GM23338 (cell line): ENCODE measurements around the gene OCA2. TPM values are rescaled to one million over a fixed set of nuclear protein-coding genes. Genes with fewer than 3 reads are reported as not detected.
A peak's percentile ranks its signal among the peaks of the same experiment; 100 is the strongest.

Experiments
- ATAC-seq: fragments of 200-7000 bp; cut with Tn5 transposase; 3 replicates; pipeline ENCODE4 v1.9.1; 2020
- DNase-seq: peaks from one replicate; pipeline ENCODE4 v3.0.0-alpha.2; 2015; ENCODE audit warnings: low spot score
- H2AFZ ChIP-seq: fragments of 200-600 bp; sonication (generic); 2 replicates; pipeline ENCODE4 v1.8.0; 2016; ENCODE audit warnings: antibody characterized with exemption, mild to moderate bottlenecking, moderate library complexity
- H3F3A ChIP-seq: fragments of 200-600 bp; sonication (generic); replicated peaks from 2 replicates; pipeline ENCODE4 v1.8.0; 2017; ENCODE audit warnings: antibody characterized with exemption, mixed run types, low read depth
- H3K27ac ChIP-seq: fragments of 200-600 bp; sonication (generic); 2 replicates; pipeline ENCODE4 v1.6.1; 2016; ENCODE audit warnings: low read depth
- H3K27me3 ChIP-seq: fragments of 200-600 bp; sonication (generic); 2 replicates; pipeline ENCODE4 v1.8.0; 2016; ENCODE audit warnings: mild to moderate bottlenecking, mixed run types, moderate library complexity; ENCODE audit not compliant: insufficient read depth
- H3K36me3 ChIP-seq: fragments of 200-600 bp; sonication (generic); 2 replicates; pipeline ENCODE4 v1.8.0; 2016; ENCODE audit warnings: mild to moderate bottlenecking; ENCODE audit not compliant: insufficient read depth
- H3K4me1 ChIP-seq: fragments of 200-600 bp; sonication (generic); 2 replicates; pipeline ENCODE4 v1.8.0; 2016; ENCODE audit warnings: mild to moderate bottlenecking, moderate library complexity; ENCODE audit not compliant: insufficient read depth
- H3K4me2 ChIP-seq: fragments of 200-600 bp; sonication (generic); 2 replicates; pipeline ENCODE4 v1.7.1; 2017; ENCODE audit warnings: mixed run types
- H3K4me3 ChIP-seq: fragments of 200-600 bp; sonication (generic); 2 replicates; pipeline ENCODE4 v1.6.1; 2016; ENCODE audit warnings: mixed run types
- H3K79me2 ChIP-seq: fragments of 200-600 bp; sonication (generic); replicated peaks from 2 replicates; pipeline ENCODE4 v1.8.0; 2017; ENCODE audit warnings: mild to moderate bottlenecking; ENCODE audit not compliant: insufficient read depth
- H3K9me2 ChIP-seq: fragments of 200-600 bp; sonication (generic); 2 replicates; pipeline ENCODE4 v1.8.0; 2017; ENCODE audit not compliant: insufficient read depth
- H4K20me1 ChIP-seq: fragments of 200-600 bp; sonication (generic); replicated peaks from 2 replicates; pipeline ENCODE4 v1.8.0; 2017; ENCODE audit warnings: mild to moderate bottlenecking; ENCODE audit not compliant: insufficient read depth
- H3K27ac Mint-ChIP-seq: 2 replicates; pipeline ENCODE4 v1.8.0; 2020; ENCODE audit warnings: inconsistent platforms, mild to moderate bottlenecking, moderate library complexity, mixed read lengths
- H3K27me3 Mint-ChIP-seq: 3 replicates; pipeline ENCODE4 v1.8.0; 2022; ENCODE audit warnings: low read depth, mild to moderate bottlenecking, moderate library complexity, mixed read lengths, inconsistent platforms; ENCODE audit not compliant: insufficient read depth, poor library complexity
- H3K36me3 Mint-ChIP-seq: 3 replicates; pipeline ENCODE4 v1.8.0; 2021; ENCODE audit warnings: low read depth, mild to moderate bottlenecking, inconsistent platforms, moderate library complexity, mixed read lengths
- H3K4me1 Mint-ChIP-seq: 3 replicates; pipeline ENCODE4 v1.8.0; 2020; ENCODE audit warnings: mild to moderate bottlenecking, inconsistent platforms, mixed read lengths
- H3K4me3 Mint-ChIP-seq: 3 replicates; pipeline ENCODE4 v1.8.0; 2021; ENCODE audit warnings: moderate library complexity, mild to moderate bottlenecking, inconsistent platforms, mixed read lengths
- H3K9me3 Mint-ChIP-seq: 3 replicates; pipeline ENCODE4 v1.8.0; 2020; ENCODE audit warnings: moderate library complexity, mild to moderate bottlenecking, inconsistent platforms, mixed read lengths
- CREB1 ChIP-seq: fragments of 250-450 bp; sonication (Bioruptor Pico); IDR thresholded peaks from 2 replicates; pipeline ENCODE4 v1.5.0; 2020; ENCODE audit warnings: low read depth, mild to moderate bottlenecking, moderate library complexity
- CTCF ChIP-seq, 2 experiments: fragments of 200-600 bp in 1 of 2; sonication (generic) in 1 of 2; conservative IDR thresholded peaks; 2 replicates each; pipeline versions ENCODE4 v1.5.1 to v1.6.1; 2016 to 2017; ENCODE audit warnings: antibody characterized with exemption in 2 of 2, low read depth in 2 of 2, mild to moderate bottlenecking in 2 of 2, moderate library complexity in 1 of 2
- ETS1 ChIP-seq: IDR thresholded peaks from 2 replicates; pipeline ENCODE4 v1.6.1; 2016; ENCODE audit warnings: antibody characterized with exemption
- EZH2 ChIP-seq: fragments of 200-600 bp; sonication (generic); IDR thresholded peaks from one replicate; pipeline ENCODE4 v1.8.0; 2017; ENCODE audit warnings: antibody characterized with exemption, mild to moderate bottlenecking, low read depth; ENCODE audit not compliant: unreplicated experiment
- EZH2phosphoT487 ChIP-seq: fragments of 200-600 bp; sonication (generic); IDR thresholded peaks from one replicate; pipeline ENCODE4 v1.8.1; 2018; ENCODE audit warnings: antibody characterized with exemption; ENCODE audit not compliant: unreplicated experiment
- JUNB ChIP-seq: IDR thresholded peaks from one replicate; pipeline ENCODE4 v1.6.1; 2016; ENCODE audit warnings: antibody characterized with exemption; ENCODE audit not compliant: unreplicated experiment
- NANOG ChIP-seq: IDR thresholded peaks from 2 replicates; pipeline ENCODE4 v1.6.1; 2016; ENCODE audit warnings: antibody characterized with exemption, borderline replicate concordance
- POLR2AphosphoS5 ChIP-seq: IDR thresholded peaks from 2 replicates; pipeline ENCODE4 v1.6.1; 2016; ENCODE audit warnings: antibody characterized with exemption, low read depth
- STAT1 ChIP-seq: IDR thresholded peaks from one replicate; pipeline ENCODE4 v1.6.1; 2016; ENCODE audit warnings: antibody characterized with exemption; ENCODE audit not compliant: unreplicated experiment
- ZNF114 ChIP-seq: fragments of 250-450 bp; sonication (Bioruptor Pico); IDR thresholded peaks from 2 replicates; pipeline ENCODE4 v1.5.0; 2020; ENCODE audit warnings: mild to moderate bottlenecking, moderate library complexity
- ZNF331 ChIP-seq: fragments of 250-450 bp; sonication (Bioruptor Pico); IDR thresholded peaks from 2 replicates; pipeline ENCODE4 v1.5.0; 2020; ENCODE audit warnings: low read depth, mild to moderate bottlenecking, moderate library complexity
- polyA plus RNA-seq: library from polyadenylated mRNA; unstranded; fragments of >200 nt; fragmentation: Nextera tagmentation; extraction: Ambion mirVana; gene quantifications from 2 replicates; pipeline ENCODE4 v1.2.1, GENCODE V29; 2016
- total RNA-seq: library from RNA; depleted of rRNA; stranded (reverse); fragments of >200 nt; shearing (Covaris generic); gene quantifications from 2 replicates; pipeline ENCODE4 v1.2.3, GENCODE V29; 2014

The OCA2 gene
- total and polyA plus RNA-seq, 2 experiments from 2014 or later, result 0.40 to 0.69 TPM

- TF ChIP-seq EZH2phosphoT487 (no peak), EZH2 (no peak), STAT1 (no peak)
Observed at GRCh38 chr15:28127036-28127435, 27.9 kb upstream of the OCA2 start (continued).

GRCh38 chr15:28125673-28126651, 26.8 kb upstream of the OCA2 start:
- TF ChIP-seq POLR2AphosphoS5 (no peak), CTCF (conservative IDR thresholded peaks at IDR 0.05; ENCODE audit: low read depth in 2 of 2) (peak; percentile 70), JUNB (no peak), ZNF114 (CRISPR knock-in tag) (no peak)
- H3K4me3 ChIP-seq, result no peak overlapping the region
- no peaks in the 10 kb centered on the region for H3K4me1 ChIP-seq
- H3K27ac Mint-ChIP-seq, result no peak overlapping the region
- no peak overlapping the region for H2AFZ ChIP-seq
- H3K4me3 Mint-ChIP-seq, result no peak overlapping the region
- H3K36me3 Mint-ChIP-seq, result peaks cover 71% of the 10 kb centered on the region
- H3K36me3 ChIP-seq, result peaks cover 6% of the 10 kb centered on the region
- H3K27me3 Mint-ChIP-seq, result peaks cover 2% of the 10 kb centered on the region
- ATAC-seq (peak; percentile 41), DNase-seq (peak; percentile 81)
- no peaks in the 10 kb centered on the region for H3K9me2 ChIP-seq
- H3K27me3 ChIP-seq, result no peaks in the 10 kb centered on the region
- no peaks in the 10 kb centered on the region for H3K9me3 Mint-ChIP-seq
- H3K79me2 ChIP-seq, result peaks cover 5% of the 10 kb centered on the region; the same call in 1 of the 2 replicates
- H3K4me2 ChIP-seq, result no peak overlapping the region
- no peaks in the 10 kb centered on the region; the same call in 2 of the 3 replicates for H3K4me1 Mint-ChIP-seq
- no peak overlapping the region for H3K27ac ChIP-seq
- peaks cover 6% of the 10 kb centered on the region for H4K20me1 ChIP-seq
- no peaks in the 10 kb centered on the region for H3F3A ChIP-seq

GRCh38 chr15:28124841-28125240, 25.7 kb upstream of the OCA2 start:
- Histone ChIP-seq H3K4me1 (no peaks in the 10 kb centered on the region), H3K36me3 (no peaks in the 10 kb centered on the region; the same call in none of the 2 replicates), H2AFZ (no peak overlapping the region), H3K4me3 (no peak overlapping the region), H4K20me1 (peaks cover 6% of the 10 kb centered on the region), H3K79me2 (peaks cover 5% of the 10 kb centered on the region; the same call in 1 of the 2 replicates), H3K4me2 (no peak overlapping the region), H3K27me3 (no peaks in the 10 kb centered on the region), H3F3A (no peaks in the 10 kb centered on the region), H3K9me2 (no peaks in the 10 kb centered on the region), H3K27ac (no peak overlapping the region)
- Mint-ChIP-seq H3K36me3 (peaks cover 75% of the 10 kb centered on the region), H3K4me3 (no peak overlapping the region), H3K4me1 (no peaks in the 10 kb centered on the region; the same call in 2 of the 3 replicates), H3K27me3 (peaks cover 5% of the 10 kb centered on the region), H3K9me3 (no peaks in the 10 kb centered on the region), H3K27ac (no peak overlapping the region)
- no peak for DNase-seq
- ATAC-seq, result no peak
- TF ChIP-seq CREB1 (CRISPR knock-in tag) (no peak), NANOG (no peak), CTCF (conservative IDR thresholded peaks at IDR 0.05; ENCODE audit: low read depth in 2 of 2) (no peak), STAT1 (no peak), JUNB (no peak), ETS1 (no peak), ZNF331 (CRISPR knock-in tag) (no peak), EZH2phosphoT487 (no peak), EZH2 (no peak)
